HAP-1 (cell line): Measurements from ENCODE around the gene M6PR.
"Not testable (repeated sequence)": the region's sequence is repeated elsewhere in the genome, so short reads cannot be mapped to it uniquely, and the experiment has no call there.

Source experiments
- DNase-seq, 2 experiments: peaks; one replicate each; pipeline ENCODE4 v3.0.0-alpha.2; 2016 to 2020; ENCODE audit warnings: low spot score in 2 of 2
- H3K27me3 ChIP-seq: fragments of 250-450 bp; sonication (Bioruptor Pico); 2 replicates; pipeline ENCODE4 v1.5.1; 2020; ENCODE audit warnings: low read depth, mild to moderate bottlenecking, moderate library complexity
- H3K36me3 ChIP-seq: fragments of 250-450 bp; sonication (Bioruptor Pico); replicated peaks from 2 replicates; pipeline ENCODE4 v1.5.1; 2020; ENCODE audit warnings: mild to moderate bottlenecking
- H3K4me1 ChIP-seq: fragments of 250-450 bp; sonication (Bioruptor Pico); 2 replicates; pipeline ENCODE4 v1.5.1; 2020; ENCODE audit warnings: mild to moderate bottlenecking
- H3K4me3 ChIP-seq: fragments of 250-450 bp; sonication (Bioruptor Pico); 2 replicates; pipeline ENCODE4 v1.5.1; 2020; ENCODE audit warnings: mild to moderate bottlenecking, moderate library complexity
- H3K9me3 ChIP-seq: fragments of 250-450 bp; sonication (Bioruptor Pico); 2 replicates; pipeline ENCODE4 v1.5.1; 2020; ENCODE audit warnings: mild to moderate bottlenecking, moderate library complexity
- in situ Hi-C: fragments of 300-500 bp; cut with MboI; formaldehyde crosslinking; loops from 3 replicates; pipeline ENCODE4 v1.14.3; 2020; ENCODE audit warnings: low sequenced_read_pairs, inconsistent platforms, mixed read lengths

M6PR gene

GRCh38 chr12:8914033-8914715 is 35.3 kb downstream of the M6PR start, which contains the start of gene PHC1:
Gene PHC1, plus strand, starts transcription at chr12:8914509. Its CDS starts 3,169 bp downstream, at chr12:8917678.
- H3K36me3 ChIP-seq, H3K27me3 ChIP-seq, H3K9me3 ChIP-seq, in situ Hi-C loops: not testable (repeated sequence)
- peaks cover 43% of the 10 kb centered on the region for H3K4me1 ChIP-seq
- peak within 1 kb of the TSS; percentile 63 for H3K4me3 ChIP-seq
- DNase-seq = peak; percentile 79 to 90

- Histone ChIP-seq H3K4me1 (peaks cover 43% of the 10 kb centered on the region), H3K9me3 (no peaks in the 10 kb centered on the region), H3K4me3 (peak overlapping the region; percentile 63), H3K27me3 (no peaks in the 10 kb centered on the region), H3K36me3 (no peaks in the 10 kb centered on the region)
- no peak for DNase-seq
- in situ Hi-C loops = no loop called here
These were observed 35.8 kb downstream of the M6PR start for GRCh38 chr12:8913702-8914032.

- Histone ChIP-seq H3K4me1 (peaks cover 43% of the 10 kb centered on the region), H3K27me3 (no peaks in the 10 kb centered on the region), H3K36me3 (no peaks in the 10 kb centered on the region), H3K9me3 (no peaks in the 10 kb centered on the region), H3K4me3 (no peak overlapping the region)
- peak; percentile 12 to 26 for DNase-seq
- in situ Hi-C loops = no loop called here
These were observed 36.5 kb downstream of the M6PR start for GRCh38 chr12:8912914-8913313.

DNA sequence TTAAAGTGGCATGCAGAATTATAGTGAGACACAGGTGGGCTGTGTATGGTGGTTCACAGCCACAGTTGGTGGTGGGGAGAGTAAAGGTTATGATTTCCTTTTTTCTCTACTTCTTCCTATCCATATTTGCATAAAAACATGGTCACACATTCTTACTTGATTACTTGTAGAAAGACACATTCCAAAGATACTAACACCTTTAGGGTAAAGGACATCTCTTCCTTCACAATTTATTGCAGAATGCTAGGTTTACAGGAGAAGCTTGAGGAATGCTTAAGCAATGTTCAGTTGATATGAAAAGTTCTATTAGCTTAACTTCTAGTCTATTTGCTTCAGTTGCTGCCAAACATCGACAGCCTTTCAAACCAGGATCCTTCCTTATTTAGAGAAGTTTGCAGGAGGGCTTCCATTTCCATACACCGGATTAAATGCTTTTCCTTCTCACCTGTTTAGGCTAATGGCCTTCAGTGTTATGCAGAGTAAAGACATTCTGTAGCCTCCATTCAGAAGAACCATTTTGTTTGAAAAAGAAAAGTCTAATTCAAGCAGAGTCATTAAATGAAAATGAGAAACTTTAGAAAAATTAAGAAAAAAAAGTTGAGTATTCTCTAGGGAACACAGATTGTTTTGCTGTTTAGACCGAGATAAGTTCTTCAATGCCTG is 37.7 kb downstream of the M6PR start:
- H3K27me3 ChIP-seq = no peaks in the 10 kb centered on the region
- no peaks in the 10 kb centered on the region for H3K9me3 ChIP-seq
- peak; percentile 33 to 89 for DNase-seq
- no peaks in the 10 kb centered on the region for H3K36me3 ChIP-seq
- H3K4me3 ChIP-seq = no peak overlapping the region
- in situ Hi-C loops = no loop called here
- H3K4me1 ChIP-seq = peaks cover 53% of the 10 kb centered on the region

DNA sequence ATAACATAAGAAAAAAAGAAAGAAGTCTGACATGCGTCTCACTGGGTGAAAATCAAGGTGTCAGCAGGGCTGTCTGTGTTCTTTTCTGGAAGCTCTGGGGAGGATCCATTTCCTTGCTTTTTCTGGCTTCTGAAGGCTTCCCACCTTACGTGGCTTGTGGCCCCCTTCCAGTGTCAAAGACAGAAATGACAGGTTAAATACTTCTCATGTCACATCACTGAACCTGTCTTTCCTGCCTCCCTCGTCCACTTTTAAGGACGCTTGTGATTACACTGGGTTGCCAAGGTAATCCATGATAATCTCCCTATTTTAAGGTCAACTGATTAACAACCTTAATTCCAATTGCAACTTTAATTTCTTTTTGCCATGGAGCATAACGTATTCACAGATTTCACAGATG is 39.7 kb downstream of the M6PR start:
- Histone ChIP-seq H3K4me3 (no peak overlapping the region), H3K4me1 (peaks cover 53% of the 10 kb centered on the region), H3K36me3 (no peaks in the 10 kb centered on the region), H3K9me3 (no peaks in the 10 kb centered on the region), H3K27me3 (no peaks in the 10 kb centered on the region)
- no peak for DNase-seq
- in situ Hi-C loops = no loop called here

GRCh38 chr12:8907513-8907912 is 41.9 kb downstream of the M6PR start:
- DNase-seq = no peak
- Histone ChIP-seq H3K27me3 (no peaks in the 10 kb centered on the region), H3K36me3 (no peaks in the 10 kb centered on the region), H3K4me1 (peaks cover 38% of the 10 kb centered on the region), H3K9me3 (no peaks in the 10 kb centered on the region), H3K4me3 (no peak overlapping the region)
- in situ Hi-C loops = no loop called here

GRCh38 chr12:8906266-8907180 is 42.9 kb downstream of the M6PR start:
- no peaks in the 10 kb centered on the region for H3K9me3 ChIP-seq
- H3K27me3 ChIP-seq = no peaks in the 10 kb centered on the region
- H3K4me3 ChIP-seq = no peak overlapping the region
- peak; percentile 44 to 81 for DNase-seq
- H3K4me1 ChIP-seq = peaks cover 30% of the 10 kb centered on the region
- no peaks in the 10 kb centered on the region for H3K36me3 ChIP-seq
- in situ Hi-C loops = no loop called here

DNA sequence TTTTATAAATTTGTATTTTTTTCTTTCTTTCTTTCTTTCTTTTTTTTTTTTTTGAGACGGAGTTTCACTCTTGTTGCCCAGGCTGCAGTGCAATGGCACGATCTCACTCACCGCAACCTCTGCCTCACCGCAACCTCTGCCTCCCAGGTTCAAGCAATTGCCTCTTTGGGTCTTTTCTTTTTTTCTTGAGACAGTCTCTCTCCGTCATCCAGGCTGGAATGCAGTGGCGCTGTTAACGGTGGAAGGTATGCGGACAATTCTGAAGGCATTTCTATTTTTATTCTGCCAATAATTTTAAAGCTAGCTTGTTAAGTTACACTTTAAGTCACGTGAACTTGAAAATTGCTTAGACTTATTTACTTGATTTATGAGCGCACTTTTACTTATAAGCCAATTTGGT is 43.9 kb downstream of the M6PR start:
- H3K36me3 ChIP-seq = no peaks in the 10 kb centered on the region
- in situ Hi-C loops = no loop called here
- peaks cover 24% of the 10 kb centered on the region for H3K4me1 ChIP-seq
- no peak for DNase-seq
- no peaks in the 10 kb centered on the region for H3K9me3 ChIP-seq
- H3K4me3 ChIP-seq = no peak overlapping the region
- H3K27me3 ChIP-seq = no peaks in the 10 kb centered on the region

DNA sequence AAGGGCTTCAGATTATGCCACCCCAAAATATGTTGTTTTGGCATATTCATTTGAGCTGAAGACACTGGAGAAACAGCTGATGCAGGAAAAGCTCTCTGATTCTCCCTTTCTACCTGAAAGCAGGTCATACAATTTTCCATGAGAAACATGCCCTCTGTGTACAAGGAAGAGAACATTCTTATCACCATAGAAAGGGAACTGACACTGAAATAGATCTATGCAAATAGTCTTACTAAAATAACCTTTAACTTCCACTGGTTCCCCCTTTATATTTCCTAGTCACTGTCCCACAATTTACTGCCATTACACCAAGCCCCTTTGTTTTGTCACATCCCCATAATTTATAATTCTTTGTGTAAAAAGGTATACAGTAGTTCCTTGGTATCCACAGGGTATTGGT is 44.8 kb downstream of the M6PR start:
- Histone ChIP-seq H3K9me3 (no peaks in the 10 kb centered on the region), H3K4me3 (no peak overlapping the region), H3K36me3 (no peaks in the 10 kb centered on the region), H3K4me1 (peaks cover 20% of the 10 kb centered on the region), H3K27me3 (no peaks in the 10 kb centered on the region)
- DNase-seq = no peak
- in situ Hi-C loops = no loop called here

DNA sequence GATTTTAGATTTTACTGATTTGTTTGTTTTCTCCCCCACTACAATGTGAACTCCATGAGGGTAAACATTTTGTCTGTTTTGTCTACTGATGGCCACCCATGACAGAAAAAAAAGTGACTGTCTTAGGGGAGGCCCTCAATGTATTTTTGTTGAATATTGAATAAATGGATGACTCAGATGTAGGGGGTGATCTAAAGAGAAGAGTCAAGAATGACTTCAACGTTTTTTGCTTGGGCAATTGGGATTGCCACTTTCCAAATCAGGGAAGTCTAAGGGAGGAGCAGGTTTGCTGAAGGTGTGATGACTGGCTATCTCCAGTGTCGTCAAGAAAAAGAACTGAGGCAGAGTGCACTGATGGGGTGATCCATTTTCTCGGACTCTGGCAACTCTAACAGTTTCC is 45.8 kb downstream of the M6PR start:
- Histone ChIP-seq H3K9me3 (no peaks in the 10 kb centered on the region), H3K36me3 (no peaks in the 10 kb centered on the region), H3K27me3 (no peaks in the 10 kb centered on the region), H3K4me1 (peaks cover 20% of the 10 kb centered on the region), H3K4me3 (no peak overlapping the region)
- DNase-seq = no peak
- in situ Hi-C loops = no loop called here

DNA sequence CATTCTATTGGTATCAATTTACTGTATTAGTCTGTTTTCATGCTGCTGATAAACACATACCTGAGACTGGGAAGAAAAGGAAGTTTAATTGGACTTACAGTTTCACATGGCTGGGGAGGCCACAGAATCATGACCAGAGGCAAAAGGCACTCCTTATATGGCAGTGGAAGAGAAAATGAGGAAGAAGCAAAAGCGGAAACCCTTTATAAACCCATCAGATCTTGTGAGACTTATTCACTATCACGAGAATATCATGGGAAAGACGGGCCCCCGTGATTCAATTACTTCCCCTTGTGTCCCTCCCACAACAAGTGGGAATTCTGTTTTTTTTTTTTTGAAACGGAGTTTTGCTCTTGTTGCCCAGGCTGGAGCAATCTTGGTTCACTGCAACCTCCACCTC is 46.7 kb downstream of the M6PR start:
- not testable (repeated sequence) for H3K4me3 ChIP-seq, DNase-seq

GRCh38 chr12:8899830-8900229 is 49.6 kb downstream of the M6PR start:
- no peaks in the 10 kb centered on the region for H3K9me3 ChIP-seq
- no peaks in the 10 kb centered on the region for H3K4me1 ChIP-seq
- no peaks in the 10 kb centered on the region for H3K36me3 ChIP-seq
- no peaks in the 10 kb centered on the region for H3K27me3 ChIP-seq
- in situ Hi-C loops = no loop called here
- no peak for DNase-seq
- H3K4me3 ChIP-seq = no peak overlapping the region

More for the DNA sequence above, 46.7 kb downstream of the M6PR start:
- in situ Hi-C loops, H3K36me3 ChIP-seq, H3K9me3 ChIP-seq, H3K27me3 ChIP-seq: not testable (repeated sequence)
- peaks cover 20% of the 10 kb centered on the region for H3K4me1 ChIP-seq

GRCh38 chr12:8897081-8897480 is 52.4 kb downstream of the M6PR start:
- Histone ChIP-seq H3K4me1 (no peaks in the 10 kb centered on the region), H3K36me3 (no peaks in the 10 kb centered on the region), H3K4me3 (no peak overlapping the region), H3K27me3 (no peaks in the 10 kb centered on the region), H3K9me3 (no peaks in the 10 kb centered on the region)
- DNase-seq = no peak
- in situ Hi-C loops = no loop called here

- H3K27me3 ChIP-seq = no peaks in the 10 kb centered on the region
- in situ Hi-C loops = no loop called here
These were observed 54.5 kb downstream of the M6PR start for GRCh38 chr12:8894986-8895385.

More at GRCh38 chr12:8894986-8895385, 54.5 kb downstream of the M6PR start:
- Histone ChIP-seq H3K4me3 (no peak overlapping the region), H3K4me1 (no peaks in the 10 kb centered on the region), H3K9me3 (no peaks in the 10 kb centered on the region), H3K36me3 (no peaks in the 10 kb centered on the region)
- DNase-seq = no peak
